Caco-2 (cell line): ENCODE results near the gene PRR5. TPM values are rescaled to one million over a fixed set of nuclear protein-coding genes. Genes with fewer than 3 reads are reported as not detected.

Experiments
- BruUV-seq: library from RNA; stranded (reverse); fragments of 400-500 nt; replicated peaks from 2 replicates; lab custom pipeline; 2021; lab: Mats Ljungman, UMichigan
- CTCF ChIA-PET: fragments of 300-600 bp; sonication (Branson Sonifier 250); formaldehyde crosslinking; loops from one replicate; lab custom pipeline; 2022; ENCODE audit warnings: antibody characterized with exemption; lab: Charles Lee
- POLR2A ChIA-PET: fragments of 300-600 bp; sonication (Branson Sonifier 250); formaldehyde crosslinking; loops from one replicate; lab custom pipeline; 2022; ENCODE audit warnings: antibody characterized with exemption; lab: Charles Lee
- DNase-seq, 2 experiments: peaks; one replicate each; pipeline versions ENCODE4 v3.0.0 to v3.0.0-alpha.2; 2020 to 2022
- H3K27me3 ChIP-seq: replicated peaks from 2 replicates; pipeline ENCODE4 v1.6.0; 2011; ENCODE audit warnings: low read length; ENCODE audit not compliant: control insufficient read depth, insufficient read depth
- H3K36me3 ChIP-seq: 2 replicates; pipeline ENCODE4 v1.5.1; 2011; ENCODE audit warnings: low read length; ENCODE audit not compliant: control insufficient read depth, insufficient read depth
- H3K4me1 ChIP-seq: fragments of 250-450 bp; sonication (Bioruptor Pico); 2 replicates; pipeline ENCODE4 v1.5.1; 2020; ENCODE audit warnings: mild to moderate bottlenecking
- H3K4me3 ChIP-seq: 2 replicates; pipeline ENCODE4 v1.5.1; 2011; ENCODE audit warnings: low read depth, mild to moderate bottlenecking, control low read depth, low read length
- H3K9me3 ChIP-seq: fragments of 250-450 bp; sonication (Bioruptor Pico); 2 replicates; pipeline ENCODE4 v1.5.1; 2020; ENCODE audit warnings: mild to moderate bottlenecking, moderate library complexity
- H3K27ac Mint-ChIP-seq: one replicate; pipeline ENCODE4 v1.8.0; 2022; ENCODE audit warnings: mixed read lengths; ENCODE audit not compliant: unreplicated experiment
- H3K27me3 Mint-ChIP-seq: one replicate; pipeline ENCODE4 v1.8.0; 2022; ENCODE audit warnings: mixed read lengths; ENCODE audit not compliant: insufficient read depth, unreplicated experiment
- H3K36me3 Mint-ChIP-seq: one replicate; pipeline ENCODE4 v1.8.0; 2022; ENCODE audit warnings: mild to moderate bottlenecking, mixed read lengths; ENCODE audit not compliant: insufficient read depth, unreplicated experiment
- H3K4me1 Mint-ChIP-seq: one replicate; pipeline ENCODE4 v1.8.0; 2022; ENCODE audit warnings: low read depth, mixed read lengths; ENCODE audit not compliant: unreplicated experiment
- H3K4me3 Mint-ChIP-seq: one replicate; pipeline ENCODE4 v1.8.0; 2022; ENCODE audit warnings: mild to moderate bottlenecking, moderate library complexity, mixed read lengths; ENCODE audit not compliant: unreplicated experiment
- H3K9me3 Mint-ChIP-seq: one replicate; pipeline ENCODE4 v1.8.0; 2022; ENCODE audit warnings: mixed read lengths; ENCODE audit not compliant: unreplicated experiment
- CTCF ChIP-seq, 2 experiments: fragments of 200-600 bp in 1 of 2; IDR thresholded peaks; 1 replicate in 1 of 2; 2 replicates in 1 of 2; pipeline versions ENCODE4 v1.5.1 to v1.8.0; 2011 to 2022; ENCODE audit warnings: antibody characterized with exemption in 1 of 2, control low read depth in 1 of 2, inconsistent platforms in 1 of 2, low read depth in 1 of 2, low read length in 1 of 2, mild to moderate bottlenecking in 1 of 2, moderate library complexity in 1 of 2; ENCODE audit not compliant: insufficient read depth in 1 of 2, severe bottlenecking in 1 of 2, unreplicated experiment in 1 of 2
- intact Hi-C: fragments of 100-400 bp; cut with micrococcal nuclease; formaldehyde crosslinking; loops from one replicate; pipeline ENCODE4 v1.10.0; 2022; ENCODE audit not compliant: unreplicated experiment
- total RNA-seq: library from RNA; stranded (reverse); gene quantifications from 2 replicates; pipeline ENCODE4 v1.2.3, GENCODE V29; 2022

The PRR5 gene
- total RNA-seq, 1 experiment from 2014 or later: 82.8 TPM

GRCh38 chr22:44659140-44659539 is 42.9 kb upstream of the PRR5 start:
- H3K4me3 ChIP-seq: no peak overlapping the region
- DNase-seq: no peak
- H3K27me3 ChIP-seq: no peaks in the 10 kb centered on the region
- POLR2A ChIA-PET: no interaction called here
- Mint-ChIP-seq H3K4me1 (no peaks in the 10 kb centered on the region), H3K36me3 (no peaks in the 10 kb centered on the region), H3K27ac (no peak overlapping the region), H3K27me3 (no peaks in the 10 kb centered on the region), H3K4me3 (no peak overlapping the region), H3K9me3 (no peaks in the 10 kb centered on the region)
- CTCF ChIA-PET: no interaction called here
- no peak for TF ChIP-seq CTCF (IDR thresholded peaks at IDR 0.05; ENCODE audit: insufficient read depth in 1 of 2, low read depth in 1 of 2, low read length in 1 of 2, severe bottlenecking in 1 of 2, unreplicated experiment in 1 of 2)
- no peaks in the 10 kb centered on the region for H3K9me3 ChIP-seq
- H3K4me1 ChIP-seq: no peaks in the 10 kb centered on the region
- intact Hi-C loops: no loop called here
- no peaks in the 10 kb centered on the region for H3K36me3 ChIP-seq
- no TSS peak for BruUV-seq

- no peaks in the 10 kb centered on the region for H3K9me3 ChIP-seq
- H3K4me3 Mint-ChIP-seq: no peak overlapping the region
- no peaks in the 10 kb centered on the region for H3K4me1 ChIP-seq
- H3K4me3 ChIP-seq: no peak overlapping the region
- DNase-seq: no peak
- H3K36me3 ChIP-seq: no peaks in the 10 kb centered on the region
- TF ChIP-seq CTCF (IDR thresholded peaks at IDR 0.05; ENCODE audit: insufficient read depth in 1 of 2, low read depth in 1 of 2, low read length in 1 of 2, severe bottlenecking in 1 of 2, unreplicated experiment in 1 of 2): no peak
- ChIA-PET POLR2A (no interaction called here), CTCF (no interaction called here)
- no peaks in the 10 kb centered on the region for H3K4me1 Mint-ChIP-seq
- no peaks in the 10 kb centered on the region for H3K36me3 Mint-ChIP-seq
- intact Hi-C loops: no loop called here
- H3K27me3 Mint-ChIP-seq: no peaks in the 10 kb centered on the region
- H3K9me3 Mint-ChIP-seq: no peaks in the 10 kb centered on the region
- no peaks in the 10 kb centered on the region for H3K27me3 ChIP-seq
- no peak overlapping the region for H3K27ac Mint-ChIP-seq
- BruUV-seq: no TSS peak
Observed at GRCh38 chr22:44660051-44660830, 41.8 kb upstream of the PRR5 start.

GRCh38 chr22:44661070-44661469 is 40.9 kb upstream of the PRR5 start:
- H3K27me3 Mint-ChIP-seq: no peaks in the 10 kb centered on the region
- Histone ChIP-seq H3K4me1 (no peaks in the 10 kb centered on the region), H3K27me3 (no peaks in the 10 kb centered on the region), H3K9me3 (no peaks in the 10 kb centered on the region), H3K36me3 (no peaks in the 10 kb centered on the region), H3K4me3 (no peak overlapping the region)
- H3K4me3 Mint-ChIP-seq: no peak overlapping the region
- DNase-seq: no peak
- BruUV-seq: no TSS peak
- no peak for TF ChIP-seq CTCF (IDR thresholded peaks at IDR 0.05; ENCODE audit: insufficient read depth in 1 of 2, low read depth in 1 of 2, low read length in 1 of 2, severe bottlenecking in 1 of 2, unreplicated experiment in 1 of 2)
- ChIA-PET CTCF (interaction anchor here (0.6 kb wide), 1 partner anchor 280 kb away, joined by 3 read pairs; no protein-coding TSS in a partner anchor), POLR2A (no interaction called here)
- H3K36me3 Mint-ChIP-seq: no peaks in the 10 kb centered on the region
- no peak overlapping the region for H3K27ac Mint-ChIP-seq
- H3K9me3 Mint-ChIP-seq: no peaks in the 10 kb centered on the region
- no peaks in the 10 kb centered on the region for H3K4me1 Mint-ChIP-seq
- intact Hi-C loops: no loop called here
